Measurements from ENCODE around the gene NPHS2.

Gene NPHS2

GRCh38 chr1:179575497-179576314, at the start of gene NPHS2:
Gene NPHS2 (minus strand): TSS chr1:179575948. CDS start chr1:179575864, 84 bp downstream.
- DNase-seq: no peak

- DNase-seq: no peak
These were observed 36.6 kb upstream of the NPHS2 start for GRCh38 chr1:179612361-179612760.

GRCh38 chr1:179601093-179601492, 25.3 kb upstream of the NPHS2 start:
- DNase-seq: no peak

GRCh38 chr1:179599623-179600249, 24.0 kb upstream of the NPHS2 start:
- DNase-seq: no peak

- DNase-seq: no peak
These were observed 22.9 kb upstream of the NPHS2 start for GRCh38 chr1:179598631-179599030.

GRCh38 chr1:179591592-179592580, 16.1 kb upstream of the NPHS2 start, which contains the start of gene TDRD5:
Gene TDRD5 (plus strand): TSS chr1:179591832. CDS start chr1:179592616, 784 bp downstream.
- DNase-seq: no peak

GRCh38 chr1:179591253-179591591, 15.5 kb upstream of the NPHS2 start:
- DNase-seq: no peak

- DNase-seq: no peak
These were observed 14.9 kb upstream of the NPHS2 start for GRCh38 chr1:179590671-179591070.

GRCh38 chr1:179589509-179589908, 13.8 kb upstream of the NPHS2 start:
- no peak for DNase-seq

GRCh38 chr1:179588425-179589024, 12.8 kb upstream of the NPHS2 start:
- DNase-seq: no peak

GRCh38 chr1:179587336-179587735, 11.6 kb upstream of the NPHS2 start:
- DNase-seq: no peak

GRCh38 chr1:179586107-179586823, 10.5 kb upstream of the NPHS2 start:
- no peak for DNase-seq

GRCh38 chr1:179583771-179584320, 8.1 kb upstream of the NPHS2 start:
- DNase-seq: no peak

- no peak for DNase-seq
These were observed 761 bp upstream of the NPHS2 start for GRCh38 chr1:179576509-179576908.

- no peak for DNase-seq
These were observed 17.7 kb downstream of the NPHS2 start for GRCh38 chr1:179558078-179558477.

GRCh38 chr1:179554427-179554826, 21.3 kb downstream of the NPHS2 start:
- no peak for DNase-seq

GRCh38 chr1:179550746-179551682, 24.7 kb downstream of the NPHS2 start:
- DNase-seq: no peak

GRCh38 chr1:179549368-179549700, 26.4 kb downstream of the NPHS2 start:
- no peak for DNase-seq

- no peak for DNase-seq
These were observed 26.9 kb downstream of the NPHS2 start for GRCh38 chr1:179548666-179549367.

GRCh38 chr1:179547021-179547535, 28.7 kb downstream of the NPHS2 start:
- DNase-seq: no peak

Data from stimulated activated CD4-positive, alpha-beta T cell treated with anti-CD3 and anti-CD28 coated beads, Interleukin-12 subunit alpha, Interleukin-12 subunit beta, amount 100 ng/mL, for 4 hours (primary cell).